HT-29 (cell line): ENCODE data around the gene LCK. TPM values are rescaled to one million over a fixed set of nuclear protein-coding genes. Genes with fewer than 3 reads are reported as not detected.

ENCODE experiments used
- DNase-seq: peaks from one replicate; pipeline ENCODE4 v3.0.0-alpha.2; 2015; ENCODE audit warnings: low spot score
- total RNA-seq: library from RNA; depleted of rRNA; stranded (reverse); fragments of >200 nt; shearing (Covaris generic); gene quantifications from 2 replicates; pipeline ENCODE4 v1.2.3, GENCODE V29; 2014; rRNA removed

LCK gene
- total RNA-seq: 0.33 and 0.76 TPM in 2 replicates

GRCh38 chr1:32250893-32251716 is at the start of gene LCK:
TSS of gene LCK (plus strand) at chr1:32251265. CDS start at chr1:32274330, 23,065 bp downstream.
- DNase-seq: no peak

- peak; percentile 51 for DNase-seq
Measured at GRCh38 chr1:32204943-32205361, 46.1 kb upstream of the LCK start.

GRCh38 chr1:32205401-32206370 is 45.4 kb upstream of the LCK start, which contains the start of gene IQCC:
TSS of gene IQCC (plus strand) at chr1:32205671. CDS start at chr1:32205682, 11 bp downstream.
- DNase-seq: peak; percentile 93

GRCh38 chr1:32208469-32208868 is 42.6 kb upstream of the LCK start:
- no peak for DNase-seq

GRCh38 chr1:32208891-32209328 is 42.2 kb upstream of the LCK start, which contains the start of gene DCDC2B:
TSS of gene DCDC2B (plus strand) at chr1:32209089. CDS start at chr1:32209094, 5 bp downstream.
- peak; percentile 99 for DNase-seq

- DNase-seq: peak; percentile 79
Measured at GRCh38 chr1:32215629-32216480, 35.2 kb upstream of the LCK start.

GRCh38 chr1:32216566-32216965 is 34.5 kb upstream of the LCK start:
- DNase-seq: no peak

- no peak for DNase-seq
Measured at GRCh38 chr1:32219022-32219421, 32.0 kb upstream of the LCK start.

- no peak for DNase-seq
Measured at GRCh38 chr1:32220746-32221580, 30.1 kb upstream of the LCK start.

GRCh38 chr1:32221581-32221979 is 29.5 kb upstream of the LCK start:
- DNase-seq: no peak

GRCh38 chr1:32221980-32222755 is 28.9 kb upstream of the LCK start, which contains the start of the genes EIF3I and TMEM234:
TSS of gene EIF3I (plus strand) at chr1:32222407. CDS start at chr1:32222442, 35 bp downstream.
TSS of gene TMEM234 (minus strand) at chr1:32222353. CDS start at chr1:32222322, 31 bp downstream.
- DNase-seq: peak; percentile 93

GRCh38 chr1:32223683-32224082 is 27.4 kb upstream of the LCK start:
- DNase-seq: no peak

GRCh38 chr1:32224285-32224684 is 26.8 kb upstream of the LCK start:
- DNase-seq: no peak

GRCh38 chr1:32228771-32229170 is 22.3 kb upstream of the LCK start:
- no peak for DNase-seq

GRCh38 chr1:32231843-32232432 is 19.1 kb upstream of the LCK start:
- no peak for DNase-seq

GRCh38 chr1:32232558-32233304 is 18.3 kb upstream of the LCK start:
- no peak for DNase-seq

GRCh38 chr1:32234792-32235191 is 16.3 kb upstream of the LCK start:
- DNase-seq: no peak

- no peak for DNase-seq
Measured at GRCh38 chr1:32239337-32239736, 11.7 kb upstream of the LCK start.
